COLO668 (cell line): ENCODE results near the gene SPATA31D1.
"Not testable (repeated sequence)": the region's sequence is repeated elsewhere in the genome, so short reads cannot be mapped to it uniquely, and the experiment has no call there.

Experiments
- DNase-seq: peaks from one replicate; lab custom pipeline; 2025; ENCODE audit not compliant: unreplicated experiment; lab: John Stamatoyannopoulos, UW

SPATA31D1 gene

DNA sequence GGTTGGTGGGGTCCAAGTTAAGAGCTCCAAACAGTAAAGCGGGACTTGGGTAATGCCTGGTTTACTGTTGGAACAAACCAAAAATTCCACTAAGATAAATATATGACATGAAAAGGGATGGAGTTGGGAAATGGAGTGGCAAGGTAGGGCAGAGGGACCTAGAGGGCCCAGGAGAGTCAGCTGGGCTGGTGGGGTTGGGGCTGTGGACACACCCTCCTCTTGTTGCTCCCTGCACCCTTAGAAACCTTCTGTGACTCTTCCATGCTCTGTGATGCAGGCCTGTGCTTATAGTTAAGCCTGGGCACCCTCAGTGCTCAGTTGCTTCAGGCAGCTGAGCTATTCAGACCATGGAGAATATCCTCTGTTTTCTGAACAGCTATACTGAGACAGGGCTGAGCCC, at the start of gene SPATA31D1:
TSS of gene SPATA31D1 (plus strand) at position 301 of the 400 bp plus-strand sequence. CDS start at position 348, 47 bp downstream.
- DNase-seq: not testable (repeated sequence)

DNA sequence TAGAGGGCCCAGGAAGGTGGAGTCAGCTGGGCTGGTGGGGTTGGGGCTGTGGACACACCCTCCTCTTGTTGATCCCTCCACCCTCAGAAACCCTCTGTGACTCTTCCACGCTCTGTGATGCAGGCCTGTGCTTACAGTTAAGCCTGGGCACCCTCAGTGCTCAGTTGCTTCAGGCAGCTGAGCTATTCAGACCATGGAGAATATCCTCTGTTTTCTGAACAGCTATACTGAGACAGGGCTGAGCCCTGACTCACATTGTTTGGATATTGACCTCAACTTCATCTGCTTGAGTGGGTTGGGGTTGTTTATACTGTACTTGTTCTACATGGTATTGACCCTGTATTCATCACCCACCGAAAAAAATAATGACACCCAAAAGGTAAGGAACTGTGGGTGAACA, 45.2 kb upstream of the SPATA31D1 start, which contains the start of gene SPATA31D3:
TSS of gene SPATA31D3 (plus strand) at position 108 of the 400 bp plus-strand sequence. CDS start at position 194, 86 bp downstream.
- DNase-seq: not testable (repeated sequence)

- not testable (repeated sequence) for DNase-seq
Observed at GRCh38 chr9:81948650-81949049, 39.9 kb upstream of the SPATA31D1 start.

GRCh38 chr9:81953096-81953495, 35.5 kb upstream of the SPATA31D1 start:
- no peak for DNase-seq

DNA sequence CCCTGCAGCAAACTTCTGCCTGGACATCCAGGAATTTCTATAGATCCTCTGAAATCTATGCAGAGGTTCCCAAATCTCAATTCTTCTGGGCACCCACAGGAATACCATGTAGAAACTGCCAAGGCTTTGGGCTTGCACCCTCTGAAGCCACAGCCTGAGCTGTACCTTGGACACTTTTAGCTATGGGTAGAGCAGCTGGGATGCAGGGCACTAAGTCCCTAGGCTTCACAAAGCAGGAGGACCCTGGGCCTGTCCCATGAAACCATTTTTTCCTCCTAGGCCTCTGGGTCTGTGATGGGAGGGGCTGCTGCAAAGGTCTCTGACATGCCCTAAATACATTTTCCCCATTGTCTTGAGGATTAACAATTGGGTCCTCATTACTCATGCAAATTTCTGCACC, 32.9 kb upstream of the SPATA31D1 start:
- no peak for DNase-seq

DNA sequence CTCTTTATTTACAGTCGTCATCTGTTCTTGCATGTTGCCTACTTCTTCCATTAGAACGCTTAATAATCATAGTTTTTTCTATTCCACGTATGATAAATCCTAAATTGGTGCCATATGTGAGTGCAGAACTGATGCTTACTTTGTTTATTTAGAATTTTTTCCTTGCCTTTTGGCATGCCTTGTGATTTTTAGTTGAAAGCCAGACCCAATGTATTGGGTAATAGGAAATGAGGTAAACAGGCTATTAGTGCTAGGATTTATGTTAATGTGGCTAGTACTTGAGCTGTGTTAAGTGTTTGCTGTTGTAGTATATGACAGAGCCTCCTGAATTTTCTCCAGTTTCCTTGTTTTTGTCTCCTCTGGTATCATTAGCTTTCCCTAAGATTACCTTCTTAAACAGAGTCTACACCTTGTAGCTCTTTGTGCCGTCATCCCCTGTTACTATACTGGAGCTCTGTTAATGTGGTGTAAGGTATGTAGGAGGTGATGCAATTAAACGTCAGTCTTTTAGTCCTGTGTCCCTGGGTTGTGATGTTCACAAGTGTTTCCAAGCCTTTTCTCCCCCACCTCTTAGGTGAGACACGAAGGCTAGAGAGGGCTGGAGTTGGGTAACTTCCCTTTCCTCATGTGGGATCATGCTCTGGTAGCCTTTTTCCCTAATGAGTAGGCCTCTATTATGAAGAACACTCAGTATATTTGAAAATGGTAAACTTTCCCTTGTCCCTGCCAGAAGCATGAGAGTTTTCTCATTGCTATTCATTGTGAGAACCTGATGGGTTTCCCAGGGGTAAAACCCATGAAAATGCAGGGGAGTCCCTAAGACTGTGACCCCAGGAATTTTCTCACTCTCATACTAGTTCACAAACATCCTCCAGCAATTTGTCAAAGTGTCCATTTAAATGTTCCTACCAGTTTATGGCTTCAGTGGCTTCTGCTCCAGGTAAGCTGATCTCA, 24.1 kb upstream of the SPATA31D1 start:
- DNase-seq: no peak

GRCh38 chr9:81968026-81968425, 20.5 kb upstream of the SPATA31D1 start:
- DNase-seq: no peak

DNA sequence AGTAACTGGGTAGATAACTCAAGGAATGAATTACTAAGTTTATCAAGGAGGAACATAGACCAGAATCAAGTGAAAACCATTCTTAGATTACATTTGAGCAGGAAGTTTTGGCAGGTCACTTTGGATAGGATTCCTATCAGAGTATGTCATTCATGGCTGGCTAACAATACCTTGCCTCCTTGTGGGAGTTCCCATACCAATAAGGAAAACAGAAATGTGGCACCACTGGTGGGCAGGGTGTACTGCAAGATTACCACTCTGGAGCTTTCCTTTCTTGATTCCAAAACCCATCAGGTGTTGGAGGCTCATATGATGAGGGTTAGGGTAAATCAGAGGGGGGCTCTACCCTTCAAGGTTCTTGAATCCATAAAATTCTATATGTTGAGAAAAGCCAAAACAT, 18.6 kb upstream of the SPATA31D1 start:
- no peak for DNase-seq

- DNase-seq: no peak
Observed at GRCh38 chr9:81971727-81972126, 16.8 kb upstream of the SPATA31D1 start.

GRCh38 chr9:81974764-81975163, 13.8 kb upstream of the SPATA31D1 start:
- DNase-seq: no peak

- no peak for DNase-seq
Observed at GRCh38 chr9:81976351-81976750, 12.2 kb upstream of the SPATA31D1 start.

- no peak for DNase-seq
Observed at GRCh38 chr9:81979196-81979595, 9.4 kb upstream of the SPATA31D1 start.

DNA sequence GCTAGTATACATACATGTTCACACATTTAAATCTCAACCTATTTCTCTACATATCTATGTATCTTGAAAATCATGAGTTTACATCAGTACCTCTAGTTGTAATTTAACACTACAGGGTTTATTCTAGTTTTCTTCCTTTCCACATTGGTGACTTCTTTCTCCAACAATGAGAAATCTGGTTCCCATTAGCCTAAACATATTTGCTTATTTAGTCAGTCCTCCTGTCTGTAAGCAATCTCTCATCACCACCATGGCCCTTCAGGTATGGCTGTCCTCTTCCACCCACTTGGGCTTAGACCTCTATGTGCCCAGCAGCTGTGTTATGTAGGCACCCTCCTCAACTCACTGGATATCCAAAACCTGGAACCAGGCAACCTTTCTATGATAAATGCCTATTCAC, 8.0 kb upstream of the SPATA31D1 start:
- DNase-seq: no peak

GRCh38 chr9:81981883-81982282, 6.7 kb upstream of the SPATA31D1 start:
- DNase-seq: no peak

GRCh38 chr9:81984928-81985327, 3.6 kb upstream of the SPATA31D1 start:
- DNase-seq: no peak

- no peak for DNase-seq
Observed at GRCh38 chr9:81986051-81986450, 2.5 kb upstream of the SPATA31D1 start.

DNA sequence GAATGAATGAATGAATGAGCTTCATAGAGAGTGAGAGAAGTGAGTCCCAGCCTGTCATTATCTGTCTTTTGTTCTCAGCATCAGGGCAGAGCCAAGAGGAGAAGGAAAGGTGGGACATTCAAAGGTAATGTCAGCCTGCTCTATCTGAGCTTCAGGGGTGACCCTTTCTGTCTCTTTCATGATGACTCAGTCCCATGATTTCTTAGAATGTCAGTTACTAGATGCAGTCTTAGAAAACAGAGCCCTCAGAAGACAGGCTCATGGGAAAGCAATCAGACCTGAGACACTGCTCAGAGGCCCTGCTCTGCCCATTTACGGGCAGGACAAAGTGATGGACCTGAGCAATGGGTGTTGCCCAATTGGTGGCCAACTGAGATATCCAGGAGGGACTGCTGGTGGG, 1.1 kb downstream of the SPATA31D1 start:
- DNase-seq: no peak

GRCh38 chr9:81993656-81994055, 5.1 kb downstream of the SPATA31D1 start:
- DNase-seq: no peak

GRCh38 chr9:81999806-82000205, 11.2 kb downstream of the SPATA31D1 start:
- no peak for DNase-seq

DNA sequence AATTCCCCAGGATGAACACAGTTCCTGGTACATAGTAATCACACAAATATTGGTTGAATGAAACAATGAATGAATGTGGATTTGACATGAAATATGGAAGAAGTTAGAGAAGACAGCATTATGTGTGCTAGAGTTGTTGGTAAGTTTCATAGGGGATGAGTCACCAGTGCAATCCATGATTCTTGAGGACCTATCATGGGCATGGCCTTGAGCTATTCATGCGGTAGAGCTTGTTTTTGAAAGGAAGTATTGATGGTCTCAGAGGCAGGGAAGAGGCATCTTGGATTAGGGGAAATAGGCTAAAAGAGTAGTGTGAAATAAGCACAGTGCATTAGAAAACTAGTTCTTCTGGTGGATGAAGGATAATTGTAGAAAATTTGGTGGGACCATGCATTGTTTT, 22.1 kb downstream of the SPATA31D1 start:
- DNase-seq: no peak

DNA sequence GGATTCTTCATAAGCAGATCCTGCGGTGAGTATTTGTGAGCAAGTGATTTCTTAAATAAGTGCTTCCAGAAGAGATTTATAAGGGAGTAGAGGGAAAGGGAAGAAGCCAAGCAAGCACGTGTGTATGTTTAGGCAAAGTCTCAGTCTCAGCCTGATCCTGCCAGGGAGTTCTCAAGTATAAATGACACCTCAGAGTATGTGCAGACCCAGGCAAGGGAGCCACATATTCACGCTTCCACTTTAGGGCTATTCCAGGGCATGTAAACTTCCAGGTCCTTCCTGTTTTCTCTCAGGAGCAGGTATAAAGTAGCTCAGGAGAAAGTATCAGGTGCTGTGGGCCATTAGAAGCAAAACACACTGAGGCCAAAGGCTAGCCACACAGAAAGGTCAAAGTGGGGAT, 22.6 kb downstream of the SPATA31D1 start:
- no peak for DNase-seq

DNA sequence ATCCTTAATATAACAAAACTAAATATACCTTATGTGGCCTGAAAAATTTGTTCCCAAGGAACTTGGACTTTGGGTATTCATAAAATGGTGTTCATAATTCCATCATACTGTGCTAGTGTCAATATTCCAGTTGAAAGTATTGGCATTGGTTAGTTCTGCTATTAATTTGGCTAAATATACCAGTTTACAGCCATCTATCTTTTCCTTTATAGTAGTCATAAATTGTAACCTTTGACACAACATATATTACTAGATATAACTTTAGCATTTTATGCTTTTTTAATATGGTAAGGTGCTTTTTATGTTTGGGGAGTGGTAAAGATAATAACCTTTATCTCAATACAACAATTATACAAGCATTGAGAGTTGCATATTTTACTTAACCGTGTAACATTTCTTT, 23.7 kb downstream of the SPATA31D1 start:
- no peak for DNase-seq

DNA sequence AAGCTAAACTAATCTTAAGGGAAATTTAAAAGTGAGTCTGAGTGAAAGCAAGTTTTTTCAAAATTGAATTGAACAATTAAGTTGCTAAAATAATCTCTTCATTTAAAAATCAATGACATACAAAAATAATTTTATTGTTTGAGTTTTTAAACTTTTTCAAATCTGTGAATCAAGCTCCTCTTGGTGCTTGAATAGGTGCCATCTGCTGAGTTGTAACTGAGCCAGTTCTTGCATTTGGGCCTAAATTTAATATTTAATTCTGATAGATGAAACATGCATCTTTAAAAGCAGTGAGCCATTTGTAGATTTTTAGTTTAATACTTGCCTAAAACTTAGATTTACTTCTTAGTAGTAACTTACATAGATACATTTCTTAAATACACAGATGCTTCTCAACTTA, 31.8 kb downstream of the SPATA31D1 start:
- DNase-seq: no peak
